HCT116 (cell line): ENCODE data around the gene CKM. TPM values are rescaled to one million over a fixed set of nuclear protein-coding genes. Genes with fewer than 3 reads are reported as not detected.

ENCODE experiments used
- ATAC-seq: fragments of 200-7000 bp; cut with Tn5 transposase; 2 replicates; pipeline ENCODE4 v1.9.1; 2020; ENCODE audit warnings: mild to moderate bottlenecking, moderate library complexity
- BruUV-seq: library from RNA; stranded (reverse); fragments of 400-500 nt; replicated peaks from 2 replicates; lab custom pipeline; 2021; lab: Mats Ljungman, UMichigan
- CTCF ChIA-PET: fragments of 300-600 bp; sonication (Branson Sonifier 250); formaldehyde crosslinking; loops from one replicate; lab custom pipeline; 2021; ENCODE audit warnings: antibody characterized with exemption; lab: Charles Lee
- POLR2A ChIA-PET: fragments of 300-600, 350-600 bp; sonication (Branson Sonifier 250); formaldehyde crosslinking; loops from one replicate; lab custom pipeline; 2021; ENCODE audit warnings: antibody characterized with exemption; lab: Charles Lee
- RAD21 ChIA-PET, 2 experiments: fragments of 300-600 bp; sonication (Branson Sonifier 250); formaldehyde crosslinking; loops; one replicate each; lab custom pipeline; 2023; ENCODE audit warnings: low total read pairs in 2 of 2; ENCODE audit not compliant: uncharacterized antibody in 2 of 2, unreplicated experiment in 2 of 2, low non-redundant PET in 1 of 2; lab: Charles Lee
- DNase-seq: peaks from one replicate; pipeline ENCODE4 v3.0.0-alpha.2; 2010; ENCODE audit warnings: low read depth, low spot score
- H2AFZ ChIP-seq: fragments of 200-600 bp; shearing (Covaris generic), sonication (generic); 2 replicates; pipeline ENCODE4 v1.6.1; 2017; ENCODE audit warnings: low read depth, mixed run types, mixed read lengths, antibody characterized with exemption, low read length; ENCODE audit not compliant: poor library complexity, severe bottlenecking
- H3K27ac ChIP-seq: 2 replicates; pipeline ENCODE4 v1.5.1; 2012; ENCODE audit warnings: low read depth, low read length
- H3K27me3 ChIP-seq: fragments of 200-600 bp; sonication (generic); 2 replicates; pipeline ENCODE4 v1.6.1; 2016; ENCODE audit warnings: mixed run types, low read length, mixed read lengths; ENCODE audit not compliant: insufficient read depth
- H3K36me3 ChIP-seq, 2 experiments: fragments of 200-500 bp in 1 of 2; fragments of 200-600 bp in 1 of 2; sonication (Bioruptor generic) in 1 of 2; sonication (generic) in 1 of 2; 2 replicates each; pipeline versions ENCODE4 v1.5.1 to v1.6.1; 2014 to 2016; ENCODE audit warnings: low read length in 2 of 2, inconsistent platforms in 1 of 2, mixed read lengths in 1 of 2, mixed run types in 1 of 2; ENCODE audit not compliant: insufficient read depth in 2 of 2, control insufficient read depth in 1 of 2
- H3K4me1 ChIP-seq, 2 experiments: fragments of 200-600 bp in 1 of 2; sonication (generic) in 1 of 2; 2 replicates each; pipeline versions ENCODE4 v1.5.1 to v1.6.1; 2012 to 2017; ENCODE audit warnings: low read length in 2 of 2, inconsistent platforms in 1 of 2, mild to moderate bottlenecking in 1 of 2, mixed read lengths in 1 of 2, mixed run types in 1 of 2, moderate library complexity in 1 of 2; ENCODE audit not compliant: insufficient read depth in 2 of 2, control insufficient read depth in 1 of 2
- H3K4me2 ChIP-seq: fragments of 200-600 bp; sonication (generic); 2 replicates; pipeline ENCODE4 v1.6.1; 2017; ENCODE audit warnings: mixed run types, low read length, mixed read lengths
- H3K4me3 ChIP-seq, 2 experiments: fragments of 200-600 bp in 1 of 2; sonication (generic) in 1 of 2; replicated peaks in 1 of 2; 2 replicates each; pipeline ENCODE4 v1.5.1; 2011 to 2016; ENCODE audit warnings: low read length in 2 of 2, control low read depth in 1 of 2, low read depth in 1 of 2, mild to moderate bottlenecking in 1 of 2, mixed read lengths in 1 of 2, mixed run types in 1 of 2
- H3K79me2 ChIP-seq: fragments of 200-600 bp; sonication (generic); 2 replicates; pipeline ENCODE4 v1.6.1; 2017; ENCODE audit warnings: mild to moderate bottlenecking, mixed run types, low read length, moderate library complexity, mixed read lengths; ENCODE audit not compliant: insufficient read depth
- H3K9ac ChIP-seq: fragments of 200-600 bp; sonication (generic); 2 replicates; pipeline ENCODE4 v1.6.1; 2016; ENCODE audit warnings: low read length, mixed read lengths
- H3K9me2 ChIP-seq: fragments of 200-600 bp; sonication (generic), shearing (Covaris generic); 2 replicates; pipeline ENCODE4 v1.6.1; 2017; ENCODE audit warnings: mixed run types, mild to moderate bottlenecking, moderate library complexity; ENCODE audit not compliant: insufficient read depth
- H3K9me3 ChIP-seq, 2 experiments: fragments of 200-500 bp in 1 of 2; fragments of 200-600 bp in 1 of 2; sonication (Bioruptor generic) in 1 of 2; sonication (generic) in 1 of 2; 2 replicates each; pipeline ENCODE4 v1.6.1; 2014 to 2017; ENCODE audit warnings: low read length in 2 of 2, mixed read lengths in 2 of 2, inconsistent platforms in 1 of 2, low read depth in 1 of 2, mild to moderate bottlenecking in 1 of 2, mixed run types in 1 of 2, moderate library complexity in 1 of 2; ENCODE audit not compliant: control insufficient read depth in 1 of 2, insufficient read depth in 1 of 2
- H4K20me1 ChIP-seq: fragments of 200-600 bp; sonication (generic), shearing (Covaris generic); 2 replicates; pipeline ENCODE4 v1.6.1; 2017; ENCODE audit warnings: mixed run types, mild to moderate bottlenecking, moderate library complexity; ENCODE audit not compliant: insufficient read depth
- CBX3 ChIP-seq: IDR thresholded peaks from 2 replicates; pipeline ENCODE4 v1.6.1; 2012; ENCODE audit warnings: low read depth
- CEBPB ChIP-seq: IDR thresholded peaks from 2 replicates; pipeline ENCODE4 v1.6.1; 2012; ENCODE audit warnings: low read depth
- EGR1 ChIP-seq: IDR thresholded peaks from 2 replicates; pipeline ENCODE4 v1.6.1; 2012; ENCODE audit warnings: low read depth
- ELF1 ChIP-seq: IDR thresholded peaks from 2 replicates; pipeline ENCODE4 v1.6.1; 2012; ENCODE audit warnings: low read depth, borderline replicate concordance
- EZH2phosphoT487 ChIP-seq: fragments of 200-600 bp; IDR thresholded peaks from 2 replicates; pipeline ENCODE4 v1.6.1; 2018; ENCODE audit warnings: antibody characterized with exemption, borderline replicate concordance
- FOSL1 ChIP-seq: IDR thresholded peaks from 2 replicates; pipeline ENCODE4 v1.6.1; 2012; ENCODE audit warnings: low read depth
- JUND ChIP-seq: IDR thresholded peaks from 2 replicates; pipeline ENCODE4 v1.6.1; 2012
- POLR2A ChIP-seq: IDR thresholded peaks from 2 replicates; pipeline ENCODE4 v1.7.0; 2011; ENCODE audit warnings: borderline replicate concordance; ENCODE audit not compliant: insufficient read depth, insufficient read length; ENCODE audit errors: extremely low read depth
- POLR2AphosphoS5 ChIP-seq: IDR thresholded peaks from 2 replicates; pipeline ENCODE4 v1.6.1; 2011; ENCODE audit warnings: mild to moderate bottlenecking, low read depth, low read length, moderate library complexity
- RAD21 ChIP-seq: IDR thresholded peaks from 2 replicates; pipeline ENCODE4 v1.6.1; 2012; ENCODE audit warnings: low read depth, mild to moderate bottlenecking
- REST ChIP-seq: IDR thresholded peaks from 2 replicates; pipeline ENCODE4 v1.6.1; 2012; ENCODE audit warnings: low read depth
- SRF ChIP-seq: IDR thresholded peaks from 2 replicates; pipeline ENCODE4 v1.6.1; 2012; ENCODE audit warnings: low read depth
- YY1 ChIP-seq: IDR thresholded peaks from 2 replicates; pipeline ENCODE4 v1.6.1; 2011; ENCODE audit warnings: low read length, low read depth, moderate library complexity, mild to moderate bottlenecking; ENCODE audit not compliant: insufficient replicate concordance; ENCODE audit errors: extremely low read depth
- ZFX ChIP-seq: fragments of 450-650 bp; IDR thresholded peaks from 2 replicates; pipeline ENCODE4 v1.6.1; 2017
- intact Hi-C: fragments of 100-400 bp; cut with micrococcal nuclease; formaldehyde crosslinking; loops from 2 replicates; pipeline ENCODE4 v1.10.0; 2022
- total RNA-seq: library from RNA; stranded (reverse); gene quantifications from one replicate; pipeline ENCODE4 v1.2.1, GENCODE V29; 2021; ENCODE audit not compliant: unreplicated experiment
- TF ChIP-seq, protein P1 (sequence below): IDR thresholded peaks from 2 replicates; pipeline ENCODE4 v1.6.1; 2012

The CKM gene
- total RNA-seq, 1 experiment from 2014 or later = not detected

GRCh38 chr19:45352062-45352461 lies 29.4 kb upstream of the CKM start:
- TF ChIP-seq EGR1 = no peak
- no peak for TF ChIP-seq CBX3
- Histone ChIP-seq H3K4me3 (no peak overlapping the region), H3K27ac (no peak overlapping the region), H2AFZ (no peak overlapping the region), H3K79me2 (no peaks in the 10 kb centered on the region), H3K27me3 (no peaks in the 10 kb centered on the region), H3K4me2 (no peak overlapping the region), H3K9me2 (no peaks in the 10 kb centered on the region), H4K20me1 (no peaks in the 10 kb centered on the region), H3K36me3 (peaks cover 28 to 43% of the 10 kb centered on the region in 2 experiments; a peak in 3 of 4 replicates), H3K9ac (no peak overlapping the region), H3K4me1 (no peaks in the 10 kb centered on the region), H3K9me3 (no peaks in the 10 kb centered on the region)
- ChIA-PET POLR2A (no interaction called here), CTCF (no interaction called here), RAD21 (no interaction called here)
- no peak for DNase-seq
- no peak for ATAC-seq
- intact Hi-C loops = no loop called here
- no TSS peak for BruUV-seq

- H3K79me2 ChIP-seq = no peaks in the 10 kb centered on the region
- H2AFZ ChIP-seq = no peak overlapping the region
- no peak overlapping the region for H3K27ac ChIP-seq
- no peaks in the 10 kb centered on the region for H3K9me2 ChIP-seq
- no peaks in the 10 kb centered on the region for H3K9me3 ChIP-seq
- H3K9ac ChIP-seq = no peak overlapping the region
- H3K36me3 ChIP-seq = peaks cover 24 to 37% of the 10 kb centered on the region in 2 experiments; a peak in 3 of 4 replicates
- ATAC-seq (no peak), DNase-seq (no peak)
- H4K20me1 ChIP-seq = no peaks in the 10 kb centered on the region
- POLR2A ChIA-PET = no interaction called here
- H3K4me1 ChIP-seq = no peaks in the 10 kb centered on the region
- H3K4me2 ChIP-seq = no peak overlapping the region
- intact Hi-C loops = no loop called here
- no peak overlapping the region for H3K4me3 ChIP-seq
- RAD21 ChIA-PET = no interaction called here
- TF ChIP-seq JUND (no peak), EGR1 (no peak), REST (no peak), EZH2phosphoT487 (no peak), RAD21 (no peak), POLR2AphosphoS5 (no peak), YY1 (no peak), CEBPB (no peak), ELF1 (no peak), POLR2A (no peak), SRF (no peak), ZFX (no peak), FOSL1 (no peak)
- TF ChIP-seq, protein P1, sequence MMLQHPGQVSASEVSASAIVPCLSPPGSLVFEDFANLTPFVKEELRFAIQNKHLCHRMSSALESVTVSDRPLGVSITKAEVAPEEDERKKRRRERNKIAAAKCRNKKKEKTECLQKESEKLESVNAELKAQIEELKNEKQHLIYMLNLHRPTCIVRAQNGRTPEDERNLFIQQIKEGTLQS = no peak
- no TSS peak for BruUV-seq
- CTCF ChIA-PET = no interaction called here
- H3K27me3 ChIP-seq = no peaks in the 10 kb centered on the region
These were observed 28.8 kb upstream of the CKM start for GRCh38 chr19:45351401-45351952.
